ENCODE results near the gene CYSTM1.

The CYSTM1 gene

GRCh38 chr5:140265845-140266244 is 90.9 kb downstream of the CYSTM1 start:
- H3K4me1 ChIP-seq (ENCODE audit: control extremely low read depth in 1 of 4, control insufficient read depth in 4 of 4, insufficient read depth in 4 of 4, low read length in 3 of 4): no peaks in the 10 kb centered on the region

GRCh38 chr5:140266471-140267200 is 91.6 kb downstream of the CYSTM1 start:
- POLR2A ChIA-PET: no interaction called here
- 96% methylated on average over 5 of the region's 6 CpGs for WGBS (ENCODE audit: insufficient coverage)
- Histone ChIP-seq H3K27ac (ENCODE audit: insufficient read depth in 1 of 2, low read depth in 1 of 2, low read length in 2 of 2, poor library complexity in 1 of 2, severe bottlenecking in 2 of 2) (no peak overlapping the region), H3K4me1 (ENCODE audit: control extremely low read depth in 1 of 4, control insufficient read depth in 4 of 4, insufficient read depth in 4 of 4, low read length in 3 of 4) (no peaks in the 10 kb centered on the region), H3K9me3 (ENCODE audit: control extremely low read depth in 1 of 5, control insufficient read depth in 4 of 5, insufficient read depth in 2 of 5, low read depth in 1 of 5, low read length in 4 of 5) (no peaks in the 10 kb centered on the region), H3K36me3 (ENCODE audit: control insufficient read depth in 4 of 4, insufficient read depth in 4 of 4, low read length in 3 of 4) (peaks cover 0 to under 1% (median 0%) of the 10 kb centered on the region in 4 experiments), H3K4me3 (ENCODE audit: control insufficient read depth in 1 of 7, extremely low read depth in 1 of 7, insufficient read depth in 4 of 7, low read depth in 2 of 7, low read length in 6 of 7) (no peak overlapping the region), H3K27me3 (replicated peaks in 2 of 5; ENCODE audit: control insufficient read depth in 4 of 5, insufficient read depth in 5 of 5, low read length in 4 of 5) (no peaks in the 10 kb centered on the region)
- DNase-seq: no peak
- CTCF ChIA-PET: interaction anchor here (1.4 to 1.8 kb wide), 4 partner anchors 9 to 92 kb away, joined by 3 to 5 read pairs (median 4); no protein-coding TSS in a partner anchor

More at GRCh38 chr5:140265845-140266244, 90.9 kb downstream of the CYSTM1 start:
- DNase-seq: no peak
- peaks cover 0 to 2% (median 0%) of the 10 kb centered on the region in 4 experiments for H3K36me3 ChIP-seq (ENCODE audit: control insufficient read depth in 4 of 4, insufficient read depth in 4 of 4, low read length in 3 of 4)
- no CpG with 5 or more reads among the region's 1 CpG for WGBS (ENCODE audit: insufficient coverage)
- CTCF ChIA-PET: interaction anchor here (1.8 kb wide), 1 partner anchor 78 kb away, joined by 5 read pairs; no protein-coding TSS in a partner anchor
- H3K9me3 ChIP-seq (ENCODE audit: control extremely low read depth in 1 of 5, control insufficient read depth in 4 of 5, insufficient read depth in 2 of 5, low read depth in 1 of 5, low read length in 4 of 5): no peaks in the 10 kb centered on the region
- POLR2A ChIA-PET: no interaction called here
- H3K27ac ChIP-seq (ENCODE audit: insufficient read depth in 1 of 2, low read depth in 1 of 2, low read length in 2 of 2, poor library complexity in 1 of 2, severe bottlenecking in 2 of 2): no peak overlapping the region
- no peak overlapping the region for H3K4me3 ChIP-seq (ENCODE audit: control insufficient read depth in 1 of 7, extremely low read depth in 1 of 7, insufficient read depth in 4 of 7, low read depth in 2 of 7, low read length in 6 of 7)
- H3K27me3 ChIP-seq (replicated peaks in 2 of 5; ENCODE audit: control insufficient read depth in 4 of 5, insufficient read depth in 5 of 5, low read length in 4 of 5): no peaks in the 10 kb centered on the region

- H3K9me3 ChIP-seq (ENCODE audit: control extremely low read depth in 1 of 5, control insufficient read depth in 4 of 5, insufficient read depth in 2 of 5, low read depth in 1 of 5, low read length in 4 of 5): no peaks in the 10 kb centered on the region
- no peaks in the 10 kb centered on the region for H3K4me1 ChIP-seq (ENCODE audit: control extremely low read depth in 1 of 4, control insufficient read depth in 4 of 4, insufficient read depth in 4 of 4, low read length in 3 of 4)
Observed at GRCh38 chr5:140267201-140267540, 92.2 kb downstream of the CYSTM1 start.

GRCh38 chr5:140267559-140268018 is 92.6 kb downstream of the CYSTM1 start:
- ChIA-PET POLR2A (interaction anchor here (0.7 to 0.8 kb wide), 2 partner anchors 12 to 40 kb away, joined by 3 read pairs; no protein-coding TSS in a partner anchor), CTCF (interaction anchor here (0.9 to 1.4 kb wide), 5 partner anchors 10 to 91 kb away, joined by 3 to 4 read pairs (median 3); no protein-coding TSS in a partner anchor)
- Histone ChIP-seq H3K27ac (ENCODE audit: insufficient read depth in 1 of 2, low read depth in 1 of 2, low read length in 2 of 2, poor library complexity in 1 of 2, severe bottlenecking in 2 of 2) (no peak overlapping the region), H3K4me1 (ENCODE audit: control extremely low read depth in 1 of 4, control insufficient read depth in 4 of 4, insufficient read depth in 4 of 4, low read length in 3 of 4) (peaks cover 0 to 2% (median 0%) of the 10 kb centered on the region in 4 experiments), H3K36me3 (ENCODE audit: control insufficient read depth in 4 of 4, insufficient read depth in 4 of 4, low read length in 3 of 4) (no peaks in the 10 kb centered on the region), H3K9me3 (ENCODE audit: control extremely low read depth in 1 of 5, control insufficient read depth in 4 of 5, insufficient read depth in 2 of 5, low read depth in 1 of 5, low read length in 4 of 5) (no peaks in the 10 kb centered on the region), H3K4me3 (ENCODE audit: control insufficient read depth in 1 of 7, extremely low read depth in 1 of 7, insufficient read depth in 4 of 7, low read depth in 2 of 7, low read length in 6 of 7) (no peak overlapping the region), H3K27me3 (replicated peaks in 2 of 5; ENCODE audit: control insufficient read depth in 4 of 5, insufficient read depth in 5 of 5, low read length in 4 of 5) (no peaks in the 10 kb centered on the region)
- WGBS (ENCODE audit: insufficient coverage): 80% methylated on average over 6 of the region's 9 CpGs
- DNase-seq: no peak

More at GRCh38 chr5:140267201-140267540, 92.2 kb downstream of the CYSTM1 start:
- 100% methylated on average over 2 of the region's 3 CpGs for WGBS (ENCODE audit: insufficient coverage)
- DNase-seq: no peak
- ChIA-PET POLR2A (interaction anchor here (0.7 to 0.8 kb wide), 2 partner anchors 11 to 41 kb away, joined by 3 read pairs; no protein-coding TSS in a partner anchor), CTCF (interaction anchor here (1.1 to 1.8 kb wide), 5 partner anchors 9 to 91 kb away, joined by 3 to 5 read pairs (median 4); no protein-coding TSS in a partner anchor)
- no peak overlapping the region for H3K4me3 ChIP-seq (ENCODE audit: control insufficient read depth in 1 of 7, extremely low read depth in 1 of 7, insufficient read depth in 4 of 7, low read depth in 2 of 7, low read length in 6 of 7)
- no peak overlapping the region for H3K27ac ChIP-seq (ENCODE audit: insufficient read depth in 1 of 2, low read depth in 1 of 2, low read length in 2 of 2, poor library complexity in 1 of 2, severe bottlenecking in 2 of 2)
- H3K36me3 ChIP-seq (ENCODE audit: control insufficient read depth in 4 of 4, insufficient read depth in 4 of 4, low read length in 3 of 4): no peaks in the 10 kb centered on the region
- H3K27me3 ChIP-seq (replicated peaks in 2 of 5; ENCODE audit: control insufficient read depth in 4 of 5, insufficient read depth in 5 of 5, low read length in 4 of 5): no peaks in the 10 kb centered on the region

GRCh38 chr5:140270008-140270407 is 95.0 kb downstream of the CYSTM1 start:
- Histone ChIP-seq H3K4me1 (ENCODE audit: control extremely low read depth in 1 of 4, control insufficient read depth in 4 of 4, insufficient read depth in 4 of 4, low read length in 3 of 4) (peaks cover 4 to 26% (median 7%) of the 10 kb centered on the region in 4 experiments), H3K36me3 (ENCODE audit: control insufficient read depth in 4 of 4, insufficient read depth in 4 of 4, low read length in 3 of 4) (peaks cover 0 to 2% (median 0%) of the 10 kb centered on the region in 4 experiments), H3K27me3 (replicated peaks in 2 of 5; ENCODE audit: control insufficient read depth in 4 of 5, insufficient read depth in 5 of 5, low read length in 4 of 5) (no peaks in the 10 kb centered on the region), H3K9me3 (ENCODE audit: control extremely low read depth in 1 of 5, control insufficient read depth in 4 of 5, insufficient read depth in 2 of 5, low read depth in 1 of 5, low read length in 4 of 5) (no peaks in the 10 kb centered on the region), H3K4me3 (ENCODE audit: control insufficient read depth in 1 of 7, extremely low read depth in 1 of 7, insufficient read depth in 4 of 7, low read depth in 2 of 7, low read length in 6 of 7) (no peak overlapping the region), H3K27ac (ENCODE audit: insufficient read depth in 1 of 2, low read depth in 1 of 2, low read length in 2 of 2, poor library complexity in 1 of 2, severe bottlenecking in 2 of 2) (no peak overlapping the region)
- ChIA-PET POLR2A (no interaction called here), CTCF (interaction anchor here (1.4 kb wide), 1 partner anchor 75 kb away, joined by 4 read pairs; no protein-coding TSS in a partner anchor)
- no peak for DNase-seq

GRCh38 chr5:140273401-140273877 is 98.5 kb downstream of the CYSTM1 start:
- ChIA-PET CTCF (interaction anchor here (0.7 to 2.8 kb wide), 5 partner anchors 16 to 78 kb away, joined by 3 to 9 read pairs (median 3); no protein-coding TSS in a partner anchor), POLR2A (no interaction called here)
- Histone ChIP-seq H3K4me3 (ENCODE audit: control insufficient read depth in 1 of 7, extremely low read depth in 1 of 7, insufficient read depth in 4 of 7, low read depth in 2 of 7, low read length in 6 of 7) (peak overlapping the region in 2 of 7 experiments; percentile 28 to 33), H3K27ac (ENCODE audit: insufficient read depth in 1 of 2, low read depth in 1 of 2, low read length in 2 of 2, poor library complexity in 1 of 2, severe bottlenecking in 2 of 2) (no peak overlapping the region), H3K9me3 (ENCODE audit: control extremely low read depth in 1 of 5, control insufficient read depth in 4 of 5, insufficient read depth in 2 of 5, low read depth in 1 of 5, low read length in 4 of 5) (peaks cover 0 to 4% (median 0%) of the 10 kb centered on the region in 5 experiments), H3K27me3 (replicated peaks in 2 of 5; ENCODE audit: control insufficient read depth in 4 of 5, insufficient read depth in 5 of 5, low read length in 4 of 5) (no peaks in the 10 kb centered on the region), H3K36me3 (ENCODE audit: control insufficient read depth in 4 of 4, insufficient read depth in 4 of 4, low read length in 3 of 4) (peaks cover 0 to 8% (median 3%) of the 10 kb centered on the region in 4 experiments), H3K4me1 (ENCODE audit: control extremely low read depth in 1 of 4, control insufficient read depth in 4 of 4, insufficient read depth in 4 of 4, low read length in 3 of 4) (peaks cover 4 to 27% (median 7%) of the 10 kb centered on the region in 4 experiments)
- DNase-seq: peak; percentile 27 to 70 (median 68)
- 51% methylated on average over 5 of the region's 6 CpGs for WGBS (ENCODE audit: insufficient coverage)

- Histone ChIP-seq H3K4me1 (ENCODE audit: control extremely low read depth in 1 of 4, control insufficient read depth in 4 of 4, insufficient read depth in 4 of 4, low read length in 3 of 4) (peaks cover 4 to 27% (median 7%) of the 10 kb centered on the region in 4 experiments), H3K4me3 (ENCODE audit: control insufficient read depth in 1 of 7, extremely low read depth in 1 of 7, insufficient read depth in 4 of 7, low read depth in 2 of 7, low read length in 6 of 7) (no peak overlapping the region), H3K9me3 (ENCODE audit: control extremely low read depth in 1 of 5, control insufficient read depth in 4 of 5, insufficient read depth in 2 of 5, low read depth in 1 of 5, low read length in 4 of 5) (peaks cover 0 to 4% (median 0%) of the 10 kb centered on the region in 5 experiments), H3K27me3 (replicated peaks in 2 of 5; ENCODE audit: control insufficient read depth in 4 of 5, insufficient read depth in 5 of 5, low read length in 4 of 5) (no peaks in the 10 kb centered on the region), H3K27ac (ENCODE audit: insufficient read depth in 1 of 2, low read depth in 1 of 2, low read length in 2 of 2, poor library complexity in 1 of 2, severe bottlenecking in 2 of 2) (no peak overlapping the region), H3K36me3 (ENCODE audit: control insufficient read depth in 4 of 4, insufficient read depth in 4 of 4, low read length in 3 of 4) (peaks cover 0 to 11% (median 4%) of the 10 kb centered on the region in 4 experiments)
- POLR2A ChIA-PET: no interaction called here
- no peak for DNase-seq
- CTCF ChIA-PET: interaction anchor here (1.0 to 1.6 kb wide), 5 partner anchors 10 to 83 kb away, joined by 3 to 8 read pairs (median 3); partner anchors contain the start of gene HBEGF
Observed at GRCh38 chr5:140275837-140276236, 100.8 kb downstream of the CYSTM1 start.

Measured in common myeloid progenitor, CD34-positive (primary cell).